Fibroblast of skin of abdomen (primary cell): ENCODE data around the gene PEX13.
"Not testable (repeated sequence)": the region's sequence is repeated elsewhere in the genome, so short reads cannot be mapped to it uniquely, and the experiment has no call there.

Experiments
- DNase-seq: peaks from one replicate; pipeline ENCODE4 v3.0.0-alpha.2; 2013

The PEX13 gene

DNA sequence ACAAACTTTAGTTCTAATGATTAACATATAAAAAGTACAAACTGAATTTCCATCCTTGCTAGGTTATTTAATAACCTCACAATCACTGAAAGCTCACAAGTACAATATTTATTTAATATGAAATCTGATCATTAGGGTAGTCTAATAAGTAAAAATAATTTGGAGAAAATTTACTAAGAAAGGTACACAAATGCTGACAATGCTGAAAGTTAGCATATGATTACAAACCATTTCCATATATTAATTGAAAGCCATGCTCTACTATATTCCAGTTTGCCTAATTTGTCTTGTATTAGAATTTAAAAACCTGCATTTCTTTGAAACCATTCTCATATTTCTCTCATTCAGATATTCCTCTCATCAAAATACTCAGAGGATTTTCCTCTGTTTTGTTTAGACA lies 8.2 kb upstream of the PEX13 start:
- DNase-seq = no peak

- DNase-seq = peak; percentile 16
These were observed 5.8 kb upstream of the PEX13 start for GRCh38 chr2:61011678-61012077.

- peak; percentile 84 for DNase-seq
These were observed 5.2 kb upstream of the PEX13 start for GRCh38 chr2:61012303-61012702.

- DNase-seq = no peak
These were observed 4.1 kb upstream of the PEX13 start for GRCh38 chr2:61013382-61013781.

DNA sequence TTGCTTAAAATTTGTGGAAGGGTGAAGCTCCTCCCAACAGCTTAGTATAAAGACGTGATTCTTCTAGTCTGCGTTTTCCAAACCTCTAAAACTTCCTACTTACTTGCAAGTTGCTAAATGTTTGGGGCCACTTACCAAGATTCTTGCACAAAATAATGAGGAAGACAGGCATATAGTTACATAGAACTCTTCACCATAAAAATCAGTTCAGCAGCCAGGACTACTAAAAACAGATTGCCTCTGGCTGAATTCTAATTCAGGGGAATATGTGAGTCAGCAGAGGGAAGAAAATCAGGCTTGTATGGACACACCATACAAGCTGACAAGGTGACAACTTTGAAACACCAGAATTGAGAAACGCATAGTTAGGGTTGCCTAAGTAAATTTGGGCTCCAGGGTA lies 2.8 kb upstream of the PEX13 start:
- DNase-seq = no peak

GRCh38 chr2:61015976-61016375 lies 1.5 kb upstream of the PEX13 start:
- DNase-seq = no peak

DNA sequence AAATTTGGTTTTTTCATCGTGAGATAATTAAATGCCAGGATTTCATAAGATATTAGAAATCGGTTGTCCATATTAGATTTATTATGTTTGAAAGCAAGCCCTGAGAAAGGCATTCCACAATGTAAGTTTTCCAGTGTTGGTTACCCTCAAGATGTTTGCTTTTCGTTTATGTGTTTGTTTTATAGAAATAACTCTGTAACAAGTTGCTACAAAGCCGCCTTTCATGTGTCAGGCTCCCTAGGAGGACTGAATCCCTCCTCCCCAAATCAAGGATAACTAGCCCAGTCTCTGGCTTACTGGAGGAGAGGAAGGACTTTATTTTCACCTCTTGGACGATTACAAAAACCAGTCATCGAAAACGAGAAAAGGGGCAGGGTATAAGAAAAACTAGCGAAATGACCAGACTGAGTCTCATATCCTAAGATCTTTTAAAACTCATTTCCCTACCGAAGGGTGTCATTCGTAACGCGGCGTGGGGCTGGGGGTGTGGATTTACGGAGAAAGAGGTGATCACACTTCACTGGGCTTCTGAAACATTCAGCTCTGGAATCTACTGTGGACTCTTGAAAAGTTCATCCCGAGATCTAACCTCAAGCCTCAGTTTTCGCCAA lies 1.0 kb upstream of the PEX13 start:
- no peak for DNase-seq

GRCh38 chr2:61017003-61017555 lies 441 bp upstream of the PEX13 start:
- DNase-seq = peak; percentile 70

GRCh38 chr2:61018318-61018755 lies 817 bp downstream of the PEX13 start:
- no peak for DNase-seq

- DNase-seq = no peak
These were observed 1.3 kb downstream of the PEX13 start for GRCh38 chr2:61018798-61019197.

DNA sequence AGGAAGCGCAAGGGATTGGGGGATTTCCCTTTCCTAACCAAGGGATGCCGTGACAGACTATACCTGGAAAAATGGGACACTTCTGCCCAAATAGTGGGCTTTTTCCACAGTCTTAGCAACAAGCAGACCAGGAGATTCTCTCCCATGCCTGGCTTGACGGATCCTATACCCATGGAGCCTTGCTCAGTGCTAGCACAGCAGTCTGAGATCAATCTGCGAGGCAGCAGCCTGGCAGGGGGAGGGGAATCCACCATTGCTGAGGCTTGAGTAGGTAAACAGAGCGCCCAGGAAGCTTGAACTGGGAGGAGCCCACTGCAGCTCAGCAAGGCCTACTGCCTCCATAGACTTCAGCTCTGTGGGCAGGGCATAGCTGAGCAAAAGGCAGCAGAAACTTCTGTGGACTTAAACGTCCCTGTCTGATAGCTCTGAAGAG lies 3.7 kb downstream of the PEX13 start:
- no peak for DNase-seq

- DNase-seq = no peak
These were observed 6.2 kb downstream of the PEX13 start for GRCh38 chr2:61023670-61024069.

DNA sequence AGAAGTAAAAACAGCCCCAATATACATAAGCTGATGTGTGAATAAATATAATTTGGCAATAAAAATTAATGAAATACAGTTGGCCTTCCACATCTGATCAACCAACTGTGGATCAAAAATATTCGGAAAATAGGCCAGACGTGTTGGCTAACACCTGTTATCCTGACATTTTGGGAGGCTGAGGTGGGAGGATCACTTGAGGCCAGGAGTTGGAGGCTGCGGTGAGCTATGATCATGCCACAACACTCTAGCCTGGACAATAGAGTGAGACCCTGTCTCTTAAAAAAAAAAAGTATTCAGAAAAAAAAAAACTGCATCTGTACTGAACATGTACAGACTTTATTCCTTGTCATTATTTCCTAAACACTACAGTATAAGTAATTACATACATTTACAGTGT lies 12.0 kb downstream of the PEX13 start:
- DNase-seq = no peak

DNA sequence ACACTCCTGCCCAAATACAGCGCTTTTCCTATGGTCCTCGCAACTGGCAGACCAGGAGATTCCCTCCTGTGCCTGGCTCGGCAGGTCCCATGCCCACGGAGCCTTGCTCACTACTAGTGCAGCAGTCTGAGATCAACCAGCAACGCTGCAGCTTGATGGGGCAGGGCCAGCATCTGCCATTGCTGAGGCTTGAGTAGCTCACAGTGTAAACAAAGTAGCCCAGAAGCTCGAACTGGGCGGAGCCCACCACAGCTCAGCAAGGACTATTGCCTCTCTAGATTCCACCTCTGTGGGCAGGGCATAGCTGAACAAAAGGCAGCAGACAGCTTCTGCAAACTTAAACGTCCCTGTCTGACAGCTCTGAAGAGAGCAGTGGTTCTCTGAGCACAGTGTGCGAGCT lies 17.1 kb downstream of the PEX13 start:
- DNase-seq = not testable (repeated sequence)

GRCh38 chr2:61036643-61037042 lies 19.1 kb downstream of the PEX13 start:
- DNase-seq = not testable (repeated sequence)

- no peak for DNase-seq
These were observed 25.3 kb downstream of the PEX13 start for GRCh38 chr2:61042807-61043206.

- no peak for DNase-seq
These were observed 27.1 kb downstream of the PEX13 start for GRCh38 chr2:61044636-61045035.

- DNase-seq = no peak
These were observed 27.7 kb downstream of the PEX13 start for GRCh38 chr2:61045226-61045625.

GRCh38 chr2:61045999-61046398 lies 28.5 kb downstream of the PEX13 start:
- DNase-seq = no peak

DNA sequence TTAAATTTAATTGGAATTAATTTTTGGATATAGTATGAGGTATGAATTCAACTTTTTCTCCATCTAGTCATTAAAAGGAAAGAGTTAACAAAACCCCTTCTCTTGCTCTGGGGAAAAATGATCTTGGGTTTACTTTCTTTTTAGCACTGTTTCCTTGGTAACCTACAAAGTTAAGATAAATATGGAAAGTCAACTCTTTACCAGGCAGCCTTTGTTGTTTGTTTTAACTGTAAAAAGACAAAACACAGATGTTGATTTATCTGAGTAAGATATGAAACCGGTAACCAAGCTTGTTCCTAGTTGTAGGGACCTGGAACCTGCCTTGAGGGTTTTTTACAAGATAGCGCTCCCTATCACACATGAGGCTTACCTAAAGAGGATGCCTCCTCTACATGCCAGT lies 38.0 kb downstream of the PEX13 start:
- DNase-seq = no peak

GRCh38 chr2:61057562-61057961 lies 40.0 kb downstream of the PEX13 start:
- no peak for DNase-seq

DNA sequence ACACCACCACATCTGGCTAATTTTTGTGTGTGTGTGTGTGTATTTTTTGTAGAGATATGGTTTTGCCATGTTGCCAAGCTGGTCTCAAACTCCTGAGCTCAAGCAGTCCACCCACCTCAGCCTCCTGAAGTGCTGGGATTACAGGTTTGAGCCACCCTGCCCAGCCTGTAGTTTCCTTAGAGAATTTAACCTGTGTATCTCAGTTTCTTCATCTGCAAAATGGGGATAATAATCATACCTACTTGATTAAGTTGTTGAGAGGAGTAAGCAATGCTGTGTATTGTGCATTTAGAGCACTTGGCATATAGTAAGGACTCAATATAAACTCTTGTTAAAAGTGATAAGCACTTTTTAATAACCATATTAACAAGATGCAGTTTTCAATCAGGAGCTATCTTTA lies 41.9 kb downstream of the PEX13 start:
- no peak for DNase-seq

GRCh38 chr2:61065714-61066709 lies 48.5 kb downstream of the PEX13 start, which contains the start of gene SANBR:
Gene SANBR, plus strand, starts transcription at chr2:61065871. Its CDS starts 4,480 bp downstream, at chr2:61070351.
- peak; percentile 82 for DNase-seq
